ENCODE results near the gene AFF2.
A peak's percentile ranks its signal among the peaks of the same experiment; 100 is the strongest.

Gene AFF2

DNA sequence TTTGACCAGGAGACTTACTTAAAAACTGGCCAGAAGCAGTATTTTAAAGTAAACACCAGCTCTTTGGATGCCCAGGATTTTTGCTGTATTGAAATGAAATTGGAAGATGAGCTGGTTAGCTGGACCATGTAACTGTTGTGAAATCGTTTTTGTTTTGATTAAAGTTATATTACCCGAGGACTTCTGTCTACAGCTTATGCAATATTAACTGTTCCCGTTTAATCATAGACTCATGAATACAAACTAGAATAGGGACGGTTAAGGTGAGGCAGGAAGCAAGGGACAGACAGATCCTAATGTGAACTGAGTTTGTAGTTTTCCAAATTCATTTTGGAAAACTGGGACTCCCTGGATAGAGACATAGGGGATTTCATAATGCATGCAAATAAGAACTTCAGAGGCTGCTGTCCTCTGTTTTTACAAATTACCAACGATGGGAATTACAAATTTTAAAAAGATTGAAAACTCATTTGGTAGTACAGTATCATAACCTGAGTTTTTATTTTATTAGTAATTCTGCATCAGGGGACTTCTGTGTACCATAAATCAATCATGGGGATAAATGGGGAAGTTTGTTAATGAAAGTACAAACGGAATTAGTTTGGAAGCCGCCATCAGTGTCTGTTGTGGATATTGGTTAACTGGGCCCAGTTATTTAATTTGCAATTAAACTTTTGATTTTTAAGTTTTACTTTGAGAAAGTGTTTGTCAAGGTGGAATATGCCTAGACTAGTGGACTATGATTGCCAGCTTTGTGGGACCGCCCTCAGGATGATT lies 304.4 kb downstream of the AFF2 start:
- no peak overlapping the region for H3K4me3 ChIP-seq (ENCODE audit: control insufficient read depth in 1 of 7, extremely low read depth in 1 of 7, insufficient read depth in 4 of 7, low read depth in 2 of 7, low read length in 6 of 7)
- 48% methylated on average over 4 of the region's 8 CpGs for WGBS (ENCODE audit: insufficient coverage)
- no peak overlapping the region for H3K27ac ChIP-seq (ENCODE audit: insufficient read depth in 1 of 2, low read depth in 1 of 2, low read length in 2 of 2, poor library complexity in 1 of 2, severe bottlenecking in 2 of 2)
- CTCF ChIA-PET, result no interaction called here
- POLR2A ChIA-PET, result no interaction called here
- no peaks in the 10 kb centered on the region for H3K27me3 ChIP-seq (replicated peaks in 2 of 5; ENCODE audit: control insufficient read depth in 4 of 5, insufficient read depth in 5 of 5, low read length in 4 of 5)
- peaks cover 0 to 2% (median 0%) of the 10 kb centered on the region in 4 experiments for H3K4me1 ChIP-seq (ENCODE audit: control extremely low read depth in 1 of 4, control insufficient read depth in 4 of 4, insufficient read depth in 4 of 4, low read length in 3 of 4)
- peak; percentile 5 to 55 (median 51) for DNase-seq
- H3K9me3 ChIP-seq (ENCODE audit: control extremely low read depth in 1 of 5, control insufficient read depth in 4 of 5, insufficient read depth in 2 of 5, low read depth in 1 of 5, low read length in 4 of 5), result no peaks in the 10 kb centered on the region
- H3K36me3 ChIP-seq (ENCODE audit: control insufficient read depth in 4 of 4, insufficient read depth in 4 of 4, low read length in 3 of 4), result no peaks in the 10 kb centered on the region

DNA sequence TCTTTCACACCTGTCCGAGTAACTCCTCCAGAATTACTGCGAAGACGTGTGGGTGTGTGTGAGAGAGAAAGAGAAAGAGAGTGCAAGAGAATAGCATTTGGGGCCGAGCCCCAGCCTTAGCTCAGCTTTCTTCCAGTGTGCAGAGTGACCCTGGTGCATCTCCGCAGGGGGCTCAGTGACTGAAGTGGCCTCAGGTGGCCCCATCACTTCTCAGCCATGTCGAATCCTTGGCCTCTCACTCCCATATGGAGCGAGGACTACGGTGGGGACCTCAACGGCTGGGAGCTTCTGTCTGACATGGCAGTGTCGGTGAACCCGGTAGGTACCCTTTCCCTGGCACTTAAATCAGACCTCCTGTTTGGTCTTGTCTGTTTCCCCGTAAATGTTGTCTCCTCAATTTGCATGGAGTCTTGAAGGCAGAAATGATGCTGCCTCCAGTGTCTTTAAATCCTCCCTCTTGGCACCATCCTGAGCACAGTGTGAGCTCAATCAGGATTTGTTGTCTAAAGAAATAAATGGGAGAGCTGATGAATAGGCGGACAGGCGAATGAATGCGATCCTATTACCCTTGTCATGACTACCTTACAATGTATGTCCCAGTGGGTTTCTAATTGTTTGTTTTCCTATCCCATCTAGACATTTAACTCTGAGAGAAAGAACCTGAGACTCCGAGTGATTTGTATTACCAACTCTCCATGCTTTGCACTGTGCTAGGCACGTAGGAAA lies 305.9 kb downstream of the AFF2 start:
- WGBS (ENCODE audit: insufficient coverage), result 94% methylated on average over 14 of the region's 17 CpGs
- H3K4me3 ChIP-seq (ENCODE audit: control insufficient read depth in 1 of 7, extremely low read depth in 1 of 7, insufficient read depth in 4 of 7, low read depth in 2 of 7, low read length in 6 of 7), result no peak overlapping the region
- DNase-seq, result no peak
- no peaks in the 10 kb centered on the region for H3K36me3 ChIP-seq (ENCODE audit: control insufficient read depth in 4 of 4, insufficient read depth in 4 of 4, low read length in 3 of 4)
- H3K9me3 ChIP-seq (ENCODE audit: control extremely low read depth in 1 of 5, control insufficient read depth in 4 of 5, insufficient read depth in 2 of 5, low read depth in 1 of 5, low read length in 4 of 5), result no peaks in the 10 kb centered on the region
- H3K27ac ChIP-seq (ENCODE audit: insufficient read depth in 1 of 2, low read depth in 1 of 2, low read length in 2 of 2, poor library complexity in 1 of 2, severe bottlenecking in 2 of 2), result no peak overlapping the region
- ChIA-PET CTCF (no interaction called here), POLR2A (no interaction called here)
- H3K4me1 ChIP-seq (ENCODE audit: control extremely low read depth in 1 of 4, control insufficient read depth in 4 of 4, insufficient read depth in 4 of 4, low read length in 3 of 4), result peaks cover 0 to 2% (median 0%) of the 10 kb centered on the region in 4 experiments
- H3K27me3 ChIP-seq (replicated peaks in 2 of 5; ENCODE audit: control insufficient read depth in 4 of 5, insufficient read depth in 5 of 5, low read length in 4 of 5), result no peaks in the 10 kb centered on the region

DNA sequence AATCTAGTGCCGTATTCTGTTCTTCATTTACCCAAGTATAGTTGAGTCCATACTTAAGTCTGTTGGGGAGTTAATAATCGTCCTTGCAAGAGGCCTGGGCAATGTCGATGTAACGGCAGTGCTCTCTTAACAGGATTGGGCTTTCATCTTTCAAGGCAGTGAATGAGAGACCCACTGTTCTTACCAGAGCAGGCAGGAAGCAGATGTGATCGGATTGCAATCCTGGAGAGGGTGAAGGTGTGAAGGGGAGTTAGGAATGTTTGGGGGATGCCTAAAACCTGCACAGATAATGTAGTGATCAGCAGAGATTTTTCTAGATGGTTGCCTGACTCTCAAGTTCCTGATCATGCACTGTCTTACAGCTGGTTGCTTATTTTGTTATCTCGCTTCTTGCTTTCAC lies 308.4 kb downstream of the AFF2 start:
- 68% methylated on average over 2 of the region's 6 CpGs for WGBS (ENCODE audit: insufficient coverage)
- CTCF ChIA-PET, result no interaction called here

DNA sequence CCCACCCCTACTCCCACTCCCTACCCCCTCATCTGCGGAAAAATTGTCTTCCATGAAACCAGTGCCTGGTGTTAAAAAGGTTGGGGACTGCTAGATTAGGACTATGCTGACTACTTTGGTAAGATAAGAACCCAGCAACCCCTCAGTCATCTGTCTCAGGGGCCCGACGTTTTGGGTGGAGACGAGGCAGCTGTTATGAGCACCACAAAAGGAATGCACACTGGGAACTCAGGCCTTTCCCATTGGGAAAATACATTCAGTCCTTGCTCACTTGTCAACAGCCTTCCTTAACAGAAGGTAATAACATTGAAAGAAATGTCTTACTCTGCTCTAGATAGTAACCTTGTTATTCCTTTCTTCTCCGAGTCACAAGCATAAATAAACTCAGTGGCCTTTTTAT lies 310.8 kb downstream of the AFF2 start:
- ChIA-PET CTCF (no interaction called here), POLR2A (no interaction called here)
- no peaks in the 10 kb centered on the region for H3K27me3 ChIP-seq (replicated peaks in 2 of 5; ENCODE audit: control insufficient read depth in 4 of 5, insufficient read depth in 5 of 5, low read length in 4 of 5)
- no peaks in the 10 kb centered on the region for H3K9me3 ChIP-seq (ENCODE audit: control extremely low read depth in 1 of 5, control insufficient read depth in 4 of 5, insufficient read depth in 2 of 5, low read depth in 1 of 5, low read length in 4 of 5)
- WGBS (ENCODE audit: insufficient coverage), result 100% methylated on average over 2 of the region's 5 CpGs
- no peak for DNase-seq
- H3K36me3 ChIP-seq (ENCODE audit: control insufficient read depth in 4 of 4, insufficient read depth in 4 of 4, low read length in 3 of 4), result no peaks in the 10 kb centered on the region
- no peak overlapping the region for H3K4me3 ChIP-seq (ENCODE audit: control insufficient read depth in 1 of 7, extremely low read depth in 1 of 7, insufficient read depth in 4 of 7, low read depth in 2 of 7, low read length in 6 of 7)
- no peak overlapping the region for H3K27ac ChIP-seq (ENCODE audit: insufficient read depth in 1 of 2, low read depth in 1 of 2, low read length in 2 of 2, poor library complexity in 1 of 2, severe bottlenecking in 2 of 2)
- H3K4me1 ChIP-seq (ENCODE audit: control extremely low read depth in 1 of 4, control insufficient read depth in 4 of 4, insufficient read depth in 4 of 4, low read length in 3 of 4), result no peaks in the 10 kb centered on the region

More for the DNA sequence above, 308.4 kb downstream of the AFF2 start:
- Histone ChIP-seq H3K4me3 (ENCODE audit: control insufficient read depth in 1 of 7, extremely low read depth in 1 of 7, insufficient read depth in 4 of 7, low read depth in 2 of 7, low read length in 6 of 7) (no peak overlapping the region), H3K27me3 (replicated peaks in 2 of 5; ENCODE audit: control insufficient read depth in 4 of 5, insufficient read depth in 5 of 5, low read length in 4 of 5) (no peaks in the 10 kb centered on the region), H3K36me3 (ENCODE audit: control insufficient read depth in 4 of 4, insufficient read depth in 4 of 4, low read length in 3 of 4) (no peaks in the 10 kb centered on the region), H3K4me1 (ENCODE audit: control extremely low read depth in 1 of 4, control insufficient read depth in 4 of 4, insufficient read depth in 4 of 4, low read length in 3 of 4) (peaks cover 0 to 2% (median 0%) of the 10 kb centered on the region in 4 experiments), H3K27ac (ENCODE audit: insufficient read depth in 1 of 2, low read depth in 1 of 2, low read length in 2 of 2, poor library complexity in 1 of 2, severe bottlenecking in 2 of 2) (no peak overlapping the region), H3K9me3 (ENCODE audit: control extremely low read depth in 1 of 5, control insufficient read depth in 4 of 5, insufficient read depth in 2 of 5, low read depth in 1 of 5, low read length in 4 of 5) (no peaks in the 10 kb centered on the region)
- DNase-seq, result no peak
- POLR2A ChIA-PET, result no interaction called here

DNA sequence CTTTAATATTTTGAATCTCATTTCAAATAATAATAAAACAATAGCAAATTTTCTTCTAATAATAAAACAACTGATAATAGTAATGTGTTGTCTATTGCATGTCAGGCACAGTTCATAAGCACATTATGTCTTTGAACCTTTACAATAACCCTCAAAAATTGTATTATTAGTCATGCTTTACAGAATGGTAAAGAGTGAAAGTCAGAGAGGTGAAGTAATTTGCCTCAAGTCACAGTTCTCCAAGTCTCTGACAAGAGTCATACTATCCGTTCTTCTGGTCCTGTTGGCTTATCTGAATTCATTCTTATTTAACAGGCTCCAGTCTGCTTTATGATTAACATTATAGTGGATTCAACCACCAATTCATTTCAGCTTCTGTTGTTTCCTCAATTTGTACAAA lies 313.0 kb downstream of the AFF2 start:
- Histone ChIP-seq H3K4me1 (ENCODE audit: control extremely low read depth in 1 of 4, control insufficient read depth in 4 of 4, insufficient read depth in 4 of 4, low read length in 3 of 4) (no peaks in the 10 kb centered on the region), H3K4me3 (ENCODE audit: control insufficient read depth in 1 of 7, extremely low read depth in 1 of 7, insufficient read depth in 4 of 7, low read depth in 2 of 7, low read length in 6 of 7) (no peak overlapping the region), H3K36me3 (ENCODE audit: control insufficient read depth in 4 of 4, insufficient read depth in 4 of 4, low read length in 3 of 4) (no peaks in the 10 kb centered on the region), H3K9me3 (ENCODE audit: control extremely low read depth in 1 of 5, control insufficient read depth in 4 of 5, insufficient read depth in 2 of 5, low read depth in 1 of 5, low read length in 4 of 5) (no peaks in the 10 kb centered on the region), H3K27ac (ENCODE audit: insufficient read depth in 1 of 2, low read depth in 1 of 2, low read length in 2 of 2, poor library complexity in 1 of 2, severe bottlenecking in 2 of 2) (no peak overlapping the region), H3K27me3 (replicated peaks in 2 of 5; ENCODE audit: control insufficient read depth in 4 of 5, insufficient read depth in 5 of 5, low read length in 4 of 5) (no peaks in the 10 kb centered on the region)
- no peak for DNase-seq
- WGBS (ENCODE audit: insufficient coverage), result 100% methylated on average over 1 of the region's 1 CpG
- POLR2A ChIA-PET, result no interaction called here
- CTCF ChIA-PET, result no interaction called here

DNA sequence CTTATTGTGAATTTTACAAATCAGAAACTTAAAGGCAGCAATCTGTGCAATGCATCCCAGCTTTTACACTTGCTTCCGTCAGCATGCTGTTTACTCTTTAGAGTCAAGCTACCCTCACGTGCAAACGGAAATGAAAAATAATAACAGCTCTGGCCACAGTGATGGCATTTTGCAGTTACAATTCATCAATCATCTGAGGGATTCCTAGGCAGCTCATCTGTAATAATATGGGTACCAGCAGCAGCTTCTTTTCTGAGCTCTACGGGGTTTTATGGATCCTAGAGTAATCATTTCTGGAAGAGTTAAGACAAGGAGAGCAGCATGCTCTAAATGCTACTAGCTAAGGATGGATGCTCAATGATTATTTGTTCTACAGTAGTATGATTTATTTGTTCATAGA lies 313.6 kb downstream of the AFF2 start:
- H3K36me3 ChIP-seq (ENCODE audit: control insufficient read depth in 4 of 4, insufficient read depth in 4 of 4, low read length in 3 of 4), result no peaks in the 10 kb centered on the region
- no peak overlapping the region for H3K27ac ChIP-seq (ENCODE audit: insufficient read depth in 1 of 2, low read depth in 1 of 2, low read length in 2 of 2, poor library complexity in 1 of 2, severe bottlenecking in 2 of 2)
- H3K27me3 ChIP-seq (replicated peaks in 2 of 5; ENCODE audit: control insufficient read depth in 4 of 5, insufficient read depth in 5 of 5, low read length in 4 of 5), result no peaks in the 10 kb centered on the region
- WGBS (ENCODE audit: insufficient coverage), result 84% methylated on average over 3 of the region's 4 CpGs
- no peaks in the 10 kb centered on the region for H3K9me3 ChIP-seq (ENCODE audit: control extremely low read depth in 1 of 5, control insufficient read depth in 4 of 5, insufficient read depth in 2 of 5, low read depth in 1 of 5, low read length in 4 of 5)
- H3K4me3 ChIP-seq (ENCODE audit: control insufficient read depth in 1 of 7, extremely low read depth in 1 of 7, insufficient read depth in 4 of 7, low read depth in 2 of 7, low read length in 6 of 7), result no peak overlapping the region
- H3K4me1 ChIP-seq (ENCODE audit: control extremely low read depth in 1 of 4, control insufficient read depth in 4 of 4, insufficient read depth in 4 of 4, low read length in 3 of 4), result no peaks in the 10 kb centered on the region
- ChIA-PET POLR2A (no interaction called here), CTCF (no interaction called here)
- no peak for DNase-seq

DNA sequence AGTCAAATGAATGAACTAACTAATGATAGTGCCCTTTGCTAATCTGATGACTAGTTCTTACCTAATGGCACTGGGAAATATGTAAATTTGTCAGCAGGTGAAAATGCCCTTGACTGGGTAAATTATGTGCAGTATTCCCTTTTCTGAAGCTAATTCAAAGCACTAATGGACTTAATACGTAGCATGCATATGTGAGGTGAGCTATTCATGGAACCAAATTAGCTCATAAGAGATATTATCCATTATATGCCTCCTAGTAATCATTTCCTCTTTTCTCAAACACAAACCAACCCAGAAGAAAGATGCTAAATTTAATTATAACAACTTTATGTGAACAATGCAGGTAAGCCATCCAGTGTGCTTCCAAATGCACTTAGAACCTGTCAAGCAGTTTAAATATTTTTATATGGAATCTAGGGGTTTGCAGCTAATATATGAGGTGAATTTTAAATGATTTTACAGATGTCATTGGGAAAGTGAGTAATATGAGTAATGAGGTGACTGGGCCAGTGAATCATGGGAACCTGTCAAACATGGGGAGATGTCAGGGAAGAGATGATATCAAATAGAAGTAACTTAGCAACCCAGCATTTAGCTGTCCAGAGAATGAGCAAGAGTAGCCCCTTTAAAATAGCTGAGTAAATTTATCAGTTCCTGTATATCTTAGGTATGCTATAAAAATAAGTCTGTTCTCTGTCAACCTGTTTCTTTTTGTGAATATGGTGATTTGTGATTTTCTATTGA lies 315.0 kb downstream of the AFF2 start:
- ChIA-PET CTCF (no interaction called here), POLR2A (no interaction called here)
- DNase-seq, result no peak
- no CpG with 5 or more reads among the region's 1 CpG for WGBS (ENCODE audit: insufficient coverage)
- Histone ChIP-seq H3K27ac (ENCODE audit: insufficient read depth in 1 of 2, low read depth in 1 of 2, low read length in 2 of 2, poor library complexity in 1 of 2, severe bottlenecking in 2 of 2) (no peak overlapping the region), H3K36me3 (ENCODE audit: control insufficient read depth in 4 of 4, insufficient read depth in 4 of 4, low read length in 3 of 4) (no peaks in the 10 kb centered on the region), H3K9me3 (ENCODE audit: control extremely low read depth in 1 of 5, control insufficient read depth in 4 of 5, insufficient read depth in 2 of 5, low read depth in 1 of 5, low read length in 4 of 5) (no peaks in the 10 kb centered on the region), H3K4me3 (ENCODE audit: control insufficient read depth in 1 of 7, extremely low read depth in 1 of 7, insufficient read depth in 4 of 7, low read depth in 2 of 7, low read length in 6 of 7) (no peak overlapping the region), H3K4me1 (ENCODE audit: control extremely low read depth in 1 of 4, control insufficient read depth in 4 of 4, insufficient read depth in 4 of 4, low read length in 3 of 4) (no peaks in the 10 kb centered on the region), H3K27me3 (replicated peaks in 2 of 5; ENCODE audit: control insufficient read depth in 4 of 5, insufficient read depth in 5 of 5, low read length in 4 of 5) (no peaks in the 10 kb centered on the region)
